ENCODE results near the gene HBS1L.

DNA sequence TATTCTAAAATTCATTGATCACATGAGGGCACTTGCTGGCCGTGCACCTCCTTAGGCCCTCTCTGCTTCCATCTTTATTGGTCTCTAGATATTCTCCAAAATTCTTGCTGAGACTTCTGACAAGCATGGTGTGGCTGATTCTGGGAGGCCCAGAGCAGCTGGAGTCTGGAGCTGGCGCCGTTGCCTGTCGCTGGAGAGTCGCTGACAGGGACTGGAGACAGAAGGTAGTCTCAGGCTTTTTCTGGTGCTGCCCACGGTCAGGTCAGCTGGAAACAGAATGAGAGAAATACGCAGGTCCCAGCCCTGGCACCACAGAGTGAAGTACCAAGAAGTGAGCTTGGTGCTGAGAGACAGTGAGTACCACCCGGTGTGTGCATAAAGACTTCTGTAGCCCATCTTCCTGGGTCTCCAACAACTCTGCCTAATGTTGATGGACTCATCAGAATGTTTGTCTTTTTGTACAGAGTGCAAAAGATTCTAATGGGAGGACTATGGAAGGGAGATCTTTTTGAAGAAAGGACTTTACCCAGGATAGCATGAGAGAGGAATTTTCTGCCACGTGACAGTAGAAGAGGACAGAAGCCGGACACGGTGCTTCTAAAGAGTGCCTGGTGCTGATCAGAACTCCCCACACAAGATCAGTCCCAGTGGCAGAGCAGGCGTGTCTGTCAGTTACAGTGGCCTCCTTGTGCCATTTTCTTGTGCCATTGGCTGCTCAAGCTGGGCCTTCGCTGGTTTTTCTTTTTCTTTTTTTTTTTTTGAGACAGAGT, 102.9 kb downstream of the HBS1L start:
- TF ChIP-seq, protein P1, sequence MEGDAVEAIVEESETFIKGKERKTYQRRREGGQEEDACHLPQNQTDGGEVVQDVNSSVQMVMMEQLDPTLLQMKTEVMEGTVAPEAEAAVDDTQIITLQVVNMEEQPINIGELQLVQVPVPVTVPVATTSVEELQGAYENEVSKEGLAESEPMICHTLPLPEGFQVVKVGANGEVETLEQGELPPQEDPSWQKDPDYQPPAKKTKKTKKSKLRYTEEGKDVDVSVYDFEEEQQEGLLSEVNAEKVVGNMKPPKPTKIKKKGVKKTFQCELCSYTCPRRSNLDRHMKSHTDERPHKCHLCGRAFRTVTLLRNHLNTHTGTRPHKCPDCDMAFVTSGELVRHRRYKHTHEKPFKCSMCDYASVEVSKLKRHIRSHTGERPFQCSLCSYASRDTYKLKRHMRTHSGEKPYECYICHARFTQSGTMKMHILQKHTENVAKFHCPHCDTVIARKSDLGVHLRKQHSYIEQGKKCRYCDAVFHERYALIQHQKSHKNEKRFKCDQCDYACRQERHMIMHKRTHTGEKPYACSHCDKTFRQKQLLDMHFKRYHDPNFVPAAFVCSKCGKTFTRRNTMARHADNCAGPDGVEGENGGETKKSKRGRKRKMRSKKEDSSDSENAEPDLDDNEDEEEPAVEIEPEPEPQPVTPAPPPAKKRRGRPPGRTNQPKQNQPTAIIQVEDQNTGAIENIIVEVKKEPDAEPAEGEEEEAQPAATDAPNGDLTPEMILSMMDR (IDR thresholded peaks at IDR 0.05; ENCODE audit: insufficient read depth, low read length) = no peak
- TF ChIP-seq POLR2AphosphoS5 (IDR thresholded peaks at IDR 0.05; ENCODE audit: low read depth) = no peak
- TF ChIP-seq, protein P2, sequence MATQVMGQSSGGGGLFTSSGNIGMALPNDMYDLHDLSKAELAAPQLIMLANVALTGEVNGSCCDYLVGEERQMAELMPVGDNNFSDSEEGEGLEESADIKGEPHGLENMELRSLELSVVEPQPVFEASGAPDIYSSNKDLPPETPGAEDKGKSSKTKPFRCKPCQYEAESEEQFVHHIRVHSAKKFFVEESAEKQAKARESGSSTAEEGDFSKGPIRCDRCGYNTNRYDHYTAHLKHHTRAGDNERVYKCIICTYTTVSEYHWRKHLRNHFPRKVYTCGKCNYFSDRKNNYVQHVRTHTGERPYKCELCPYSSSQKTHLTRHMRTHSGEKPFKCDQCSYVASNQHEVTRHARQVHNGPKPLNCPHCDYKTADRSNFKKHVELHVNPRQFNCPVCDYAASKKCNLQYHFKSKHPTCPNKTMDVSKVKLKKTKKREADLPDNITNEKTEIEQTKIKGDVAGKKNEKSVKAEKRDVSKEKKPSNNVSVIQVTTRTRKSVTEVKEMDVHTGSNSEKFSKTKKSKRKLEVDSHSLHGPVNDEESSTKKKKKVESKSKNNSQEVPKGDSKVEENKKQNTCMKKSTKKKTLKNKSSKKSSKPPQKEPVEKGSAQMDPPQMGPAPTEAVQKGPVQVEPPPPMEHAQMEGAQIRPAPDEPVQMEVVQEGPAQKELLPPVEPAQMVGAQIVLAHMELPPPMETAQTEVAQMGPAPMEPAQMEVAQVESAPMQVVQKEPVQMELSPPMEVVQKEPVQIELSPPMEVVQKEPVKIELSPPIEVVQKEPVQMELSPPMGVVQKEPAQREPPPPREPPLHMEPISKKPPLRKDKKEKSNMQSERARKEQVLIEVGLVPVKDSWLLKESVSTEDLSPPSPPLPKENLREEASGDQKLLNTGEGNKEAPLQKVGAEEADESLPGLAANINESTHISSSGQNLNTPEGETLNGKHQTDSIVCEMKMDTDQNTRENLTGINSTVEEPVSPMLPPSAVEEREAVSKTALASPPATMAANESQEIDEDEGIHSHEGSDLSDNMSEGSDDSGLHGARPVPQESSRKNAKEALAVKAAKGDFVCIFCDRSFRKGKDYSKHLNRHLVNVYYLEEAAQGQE (IDR thresholded peaks at IDR 0.05; ENCODE audit: insufficient replicate concordance, low read depth) = no peak

All from HL-60 (cell line).